Liver (tissue), 3 donors: ENCODE data around the gene HIF3A.

ENCODE experiments used
- ATF3 ChIP-seq: IDR thresholded peaks from 2 replicates; pipeline ENCODE4 v1.6.1; 2016; ENCODE audit warnings: antibody characterized with exemption
- GABPA ChIP-seq, 2 donors: IDR thresholded peaks in 1 of 2; conservative IDR thresholded peaks in 1 of 2; 2 replicates each; pipeline ENCODE4 v1.6.1; 2016; ENCODE audit warnings: antibody characterized with exemption in 2 of 2, mild to moderate bottlenecking in 1 of 2, moderate library complexity in 1 of 2
- HNF4A ChIP-seq, 2 donors: conservative IDR thresholded peaks; 2 replicates each; pipeline ENCODE4 v1.6.1; 2016; ENCODE audit warnings: antibody characterized with exemption in 2 of 2, mild to moderate bottlenecking in 2 of 2
- JUND ChIP-seq, 2 donors: IDR thresholded peaks; 2 replicates each; pipeline ENCODE4 v1.6.1; 2016; ENCODE audit warnings: antibody characterized with exemption in 2 of 2
- RAD21 ChIP-seq, 2 donors: IDR thresholded peaks; 2 replicates each; pipeline ENCODE4 v1.6.1; 2016; ENCODE audit warnings: antibody characterized with exemption in 2 of 2, mild to moderate bottlenecking in 2 of 2
- SP1 ChIP-seq: IDR thresholded peaks from 2 replicates; pipeline ENCODE4 v1.6.1; 2018; ENCODE audit warnings: antibody characterized with exemption, mild to moderate bottlenecking
- TAF1 ChIP-seq: conservative IDR thresholded peaks from 2 replicates; pipeline ENCODE4 v1.6.1; 2016; ENCODE audit warnings: antibody characterized with exemption, mild to moderate bottlenecking
- YY1 ChIP-seq: IDR thresholded peaks from 2 replicates; pipeline ENCODE4 v1.6.1; 2016; ENCODE audit warnings: antibody characterized with exemption, mild to moderate bottlenecking
- ZBTB33 ChIP-seq: IDR thresholded peaks from 2 replicates; pipeline ENCODE4 v1.6.1; 2016; ENCODE audit warnings: antibody characterized with exemption
- TF ChIP-seq, protein P1 (sequence below): fragments of 150-350 bp; IDR thresholded peaks from 2 replicates; pipeline ENCODE4 v1.5.1; 2017; ENCODE audit warnings: improper control_type of control experiment, low read depth, low read length; ENCODE audit not compliant: missing input control
- TF ChIP-seq, protein P2 (sequence below): IDR thresholded peaks from 2 replicates; pipeline ENCODE4 v1.6.1; 2016; ENCODE audit warnings: antibody characterized with exemption
- TF ChIP-seq, protein P3 (sequence below): IDR thresholded peaks from 2 replicates; pipeline ENCODE4 v1.6.1; 2016; ENCODE audit warnings: antibody characterized with exemption, mild to moderate bottlenecking
- donor health status: healthy.
- donor health status: healthy.

- TF ChIP-seq YY1: no peak
- TF ChIP-seq, protein P1, sequence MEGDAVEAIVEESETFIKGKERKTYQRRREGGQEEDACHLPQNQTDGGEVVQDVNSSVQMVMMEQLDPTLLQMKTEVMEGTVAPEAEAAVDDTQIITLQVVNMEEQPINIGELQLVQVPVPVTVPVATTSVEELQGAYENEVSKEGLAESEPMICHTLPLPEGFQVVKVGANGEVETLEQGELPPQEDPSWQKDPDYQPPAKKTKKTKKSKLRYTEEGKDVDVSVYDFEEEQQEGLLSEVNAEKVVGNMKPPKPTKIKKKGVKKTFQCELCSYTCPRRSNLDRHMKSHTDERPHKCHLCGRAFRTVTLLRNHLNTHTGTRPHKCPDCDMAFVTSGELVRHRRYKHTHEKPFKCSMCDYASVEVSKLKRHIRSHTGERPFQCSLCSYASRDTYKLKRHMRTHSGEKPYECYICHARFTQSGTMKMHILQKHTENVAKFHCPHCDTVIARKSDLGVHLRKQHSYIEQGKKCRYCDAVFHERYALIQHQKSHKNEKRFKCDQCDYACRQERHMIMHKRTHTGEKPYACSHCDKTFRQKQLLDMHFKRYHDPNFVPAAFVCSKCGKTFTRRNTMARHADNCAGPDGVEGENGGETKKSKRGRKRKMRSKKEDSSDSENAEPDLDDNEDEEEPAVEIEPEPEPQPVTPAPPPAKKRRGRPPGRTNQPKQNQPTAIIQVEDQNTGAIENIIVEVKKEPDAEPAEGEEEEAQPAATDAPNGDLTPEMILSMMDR: no peak
- TF ChIP-seq GABPA (IDR thresholded peaks at IDR 0.05 in 1 of 2, conservative IDR thresholded peaks at IDR 0.05 in 1 of 2): no peak
- no peak for TF ChIP-seq TAF1
- TF ChIP-seq, protein P2, sequence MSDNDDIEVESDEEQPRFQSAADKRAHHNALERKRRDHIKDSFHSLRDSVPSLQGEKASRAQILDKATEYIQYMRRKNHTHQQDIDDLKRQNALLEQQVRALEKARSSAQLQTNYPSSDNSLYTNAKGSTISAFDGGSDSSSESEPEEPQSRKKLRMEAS: no peak
- no peak for TF ChIP-seq ZBTB33
- TF ChIP-seq, protein P3, sequence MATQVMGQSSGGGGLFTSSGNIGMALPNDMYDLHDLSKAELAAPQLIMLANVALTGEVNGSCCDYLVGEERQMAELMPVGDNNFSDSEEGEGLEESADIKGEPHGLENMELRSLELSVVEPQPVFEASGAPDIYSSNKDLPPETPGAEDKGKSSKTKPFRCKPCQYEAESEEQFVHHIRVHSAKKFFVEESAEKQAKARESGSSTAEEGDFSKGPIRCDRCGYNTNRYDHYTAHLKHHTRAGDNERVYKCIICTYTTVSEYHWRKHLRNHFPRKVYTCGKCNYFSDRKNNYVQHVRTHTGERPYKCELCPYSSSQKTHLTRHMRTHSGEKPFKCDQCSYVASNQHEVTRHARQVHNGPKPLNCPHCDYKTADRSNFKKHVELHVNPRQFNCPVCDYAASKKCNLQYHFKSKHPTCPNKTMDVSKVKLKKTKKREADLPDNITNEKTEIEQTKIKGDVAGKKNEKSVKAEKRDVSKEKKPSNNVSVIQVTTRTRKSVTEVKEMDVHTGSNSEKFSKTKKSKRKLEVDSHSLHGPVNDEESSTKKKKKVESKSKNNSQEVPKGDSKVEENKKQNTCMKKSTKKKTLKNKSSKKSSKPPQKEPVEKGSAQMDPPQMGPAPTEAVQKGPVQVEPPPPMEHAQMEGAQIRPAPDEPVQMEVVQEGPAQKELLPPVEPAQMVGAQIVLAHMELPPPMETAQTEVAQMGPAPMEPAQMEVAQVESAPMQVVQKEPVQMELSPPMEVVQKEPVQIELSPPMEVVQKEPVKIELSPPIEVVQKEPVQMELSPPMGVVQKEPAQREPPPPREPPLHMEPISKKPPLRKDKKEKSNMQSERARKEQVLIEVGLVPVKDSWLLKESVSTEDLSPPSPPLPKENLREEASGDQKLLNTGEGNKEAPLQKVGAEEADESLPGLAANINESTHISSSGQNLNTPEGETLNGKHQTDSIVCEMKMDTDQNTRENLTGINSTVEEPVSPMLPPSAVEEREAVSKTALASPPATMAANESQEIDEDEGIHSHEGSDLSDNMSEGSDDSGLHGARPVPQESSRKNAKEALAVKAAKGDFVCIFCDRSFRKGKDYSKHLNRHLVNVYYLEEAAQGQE: no peak
- TF ChIP-seq ATF3: no peak
- TF ChIP-seq SP1: no peak
- no peak for TF ChIP-seq RAD21 (IDR thresholded peaks at IDR 0.05)
- TF ChIP-seq HNF4A (conservative IDR thresholded peaks at IDR 0.05): no peak
- TF ChIP-seq JUND (IDR thresholded peaks at IDR 0.05): no peak
Observed at GRCh38 chr19:46383846-46384245, 87.0 kb downstream of the HIF3A start.
